PC-9 (cell line): ENCODE measurements around the gene MOK. TPM values are rescaled to one million over a fixed set of nuclear protein-coding genes. Genes with fewer than 3 reads are reported as not detected.

Experiments used
- BruUV-seq: library from RNA; stranded (reverse); fragments of 400-500 nt; replicated peaks from 2 replicates; lab custom pipeline; 2021; lab: Mats Ljungman, UMichigan
- CTCF ChIA-PET: fragments of 300-600 bp; sonication (Branson Sonifier 250); formaldehyde crosslinking; loops from one replicate; lab custom pipeline; 2022; ENCODE audit warnings: antibody characterized with exemption; lab: Charles Lee
- POLR2A ChIA-PET: fragments of 300-600 bp; sonication (Branson Sonifier 250); formaldehyde crosslinking; loops from one replicate; lab custom pipeline; 2022; ENCODE audit warnings: antibody characterized with exemption; ENCODE audit not compliant: unreplicated experiment; lab: Charles Lee
- DNase-seq, 2 experiments: peaks; one replicate each; pipeline versions ENCODE4 v3.0.0 to v3.0.0-alpha.2; 2015 to 2022; ENCODE audit warnings: mixed read lengths in 1 of 2
- H2AFZ ChIP-seq: fragments of 200-600 bp; sonication (generic); 2 replicates; pipeline ENCODE4 v1.8.1; 2017; ENCODE audit warnings: antibody characterized with exemption
- H3F3A ChIP-seq: fragments of 200-600 bp; sonication (generic); 2 replicates; pipeline ENCODE4 v1.8.1; 2017; ENCODE audit warnings: antibody characterized with exemption, mild to moderate bottlenecking, low read depth; ENCODE audit not compliant: insufficient read depth
- H3K27ac ChIP-seq: fragments of 200-600 bp; sonication (generic); 2 replicates; pipeline ENCODE4 v1.6.1; 2016; ENCODE audit warnings: mixed run types
- H3K27me3 ChIP-seq: fragments of 200-600 bp; sonication (generic); 2 replicates; pipeline ENCODE4 v1.6.1; 2016; ENCODE audit warnings: low read depth, mixed run types; ENCODE audit not compliant: insufficient read depth
- H3K36me3 ChIP-seq: fragments of 200-600 bp; sonication (generic); 2 replicates; pipeline ENCODE4 v1.6.1; 2016; ENCODE audit warnings: low read depth, mixed run types
- H3K4me1 ChIP-seq: fragments of 200-600 bp; sonication (generic); replicated peaks from 2 replicates; pipeline ENCODE4 v1.6.1; 2016; ENCODE audit warnings: mixed run types; ENCODE audit not compliant: insufficient read depth
- H3K4me2 ChIP-seq: fragments of 200-600 bp; sonication (generic); 2 replicates; pipeline ENCODE4 v1.6.1; 2017; ENCODE audit warnings: mixed run types
- H3K4me3 ChIP-seq: fragments of 200-600 bp; sonication (generic); 2 replicates; pipeline ENCODE4 v1.6.1; 2016; ENCODE audit warnings: mixed run types
- H3K79me2 ChIP-seq: fragments of 200-600 bp; sonication (generic); 2 replicates; pipeline ENCODE4 v1.6.1; 2017; ENCODE audit warnings: low read depth, mixed run types
- H3K9me2 ChIP-seq: fragments of 200-600 bp; sonication (generic); 2 replicates; pipeline ENCODE4 v1.8.1; 2017; ENCODE audit warnings: mild to moderate bottlenecking; ENCODE audit not compliant: insufficient read depth
- H3K9me3 ChIP-seq: fragments of 200-600 bp; sonication (generic); 2 replicates; pipeline ENCODE4 v1.8.1; 2016; ENCODE audit warnings: low read depth; ENCODE audit not compliant: insufficient read depth
- H4K20me1 ChIP-seq: fragments of 200-600 bp; sonication (generic); 2 replicates; pipeline ENCODE4 v1.8.1; 2017; ENCODE audit not compliant: insufficient read depth
- CTCF ChIP-seq: fragments of 200-600 bp; sonication (generic); conservative IDR thresholded peaks from 2 replicates; pipeline ENCODE4 v1.6.1; 2017; ENCODE audit warnings: mixed run types, antibody characterized with exemption, mild to moderate bottlenecking, moderate library complexity
- EZH2 ChIP-seq: fragments of 200-600 bp; sonication (generic); IDR thresholded peaks from 2 replicates; pipeline ENCODE4 v1.8.0; 2017; ENCODE audit warnings: antibody characterized with exemption, low read depth
- intact Hi-C: fragments of 100-400 bp; cut with micrococcal nuclease; formaldehyde crosslinking; loops from one replicate; pipeline ENCODE4 v1.10.0; 2022; ENCODE audit not compliant: unreplicated experiment
- total RNA-seq: library from RNA; stranded (reverse); gene quantifications from 2 replicates; pipeline ENCODE4 v1.2.3, GENCODE V29; 2021

MOK gene
- total RNA-seq, 1 experiment from 2014 or later: 74.3 TPM

- Histone ChIP-seq H4K20me1 (no peaks in the 10 kb centered on the region), H3K9me3 (peaks cover 6% of the 10 kb centered on the region; the same call in 1 of the 2 replicates), H3K4me1 (peaks cover 78% of the 10 kb centered on the region), H3K36me3 (peaks cover 16% of the 10 kb centered on the region; the same call in 1 of the 2 replicates), H3K4me3 (peak overlapping the region; percentile 2; the same call in 1 of the 2 replicates), H3K9me2 (no peaks in the 10 kb centered on the region), H3K4me2 (peak overlapping the region; percentile 74), H3K27me3 (no peaks in the 10 kb centered on the region), H2AFZ (peak overlapping the region; percentile 3; the same call in 1 of the 2 replicates), H3F3A (peaks cover 62% of the 10 kb centered on the region), H3K79me2 (peaks cover 8% of the 10 kb centered on the region; the same call in 1 of the 2 replicates), H3K27ac (peak overlapping the region; percentile 95)
- no peak for DNase-seq
- CTCF ChIA-PET: interaction anchor here (0.6 kb wide), 1 partner anchor 242 kb away, joined by 5 read pairs; no protein-coding TSS in a partner anchor
- intact Hi-C loops: loop anchor here (2.0 kb wide), 1 partner anchor 16 kb away; no protein-coding TSS in a partner anchor
- no peak for TF ChIP-seq EZH2
- TF ChIP-seq CTCF: 0 out of 2 replicates have a peak, but pooled peaks have one; percentile 18
- POLR2A ChIA-PET: interaction anchor here (0.6 to 0.7 kb wide), 3 partner anchors 24 to 250 kb away, joined by 3 to 8 read pairs (median 5); no protein-coding TSS in a partner anchor
- BruUV-seq: TSS peak; percentile 63
These were observed 25.7 kb downstream of the MOK start for GRCh38 chr14:102279282-102279681.

GRCh38 chr14:102278631-102278935 lies 26.4 kb downstream of the MOK start:
- ChIA-PET CTCF (no interaction called here), POLR2A (interaction anchor here (0.7 kb wide), 1 partner anchor 23 kb away, joined by 3 read pairs; no protein-coding TSS in a partner anchor)
- no peaks in the 10 kb centered on the region for H3K9me2 ChIP-seq
- no TSS peak for BruUV-seq
- peak overlapping the region; percentile 5; the same call in 1 of the 2 replicates for H2AFZ ChIP-seq
- H3K9me3 ChIP-seq: peaks cover 6% of the 10 kb centered on the region; the same call in 1 of the 2 replicates
- peaks cover 16% of the 10 kb centered on the region; the same call in 1 of the 2 replicates for H3K36me3 ChIP-seq
- H4K20me1 ChIP-seq: no peaks in the 10 kb centered on the region
- H3K4me1 ChIP-seq: peaks cover 71% of the 10 kb centered on the region
- H3K4me3 ChIP-seq: peak overlapping the region; percentile 2; the same call in 1 of the 2 replicates
- H3K4me2 ChIP-seq: peak overlapping the region; percentile 74
- H3K27me3 ChIP-seq: no peaks in the 10 kb centered on the region
- H3F3A ChIP-seq: peaks cover 60% of the 10 kb centered on the region
- DNase-seq: no peak
- H3K27ac ChIP-seq: peak overlapping the region; percentile 95
- intact Hi-C loops: loop anchor here (2.0 kb wide), 1 partner anchor 16 kb away; no protein-coding TSS in a partner anchor
- TF ChIP-seq CTCF: no peak
- no peak for TF ChIP-seq EZH2
- peaks cover under 1% of the 10 kb centered on the region; the same call in 1 of the 2 replicates for H3K79me2 ChIP-seq

- H3K27me3 ChIP-seq: no peaks in the 10 kb centered on the region
- ChIA-PET CTCF (no interaction called here), POLR2A (no interaction called here)
- peaks cover 6% of the 10 kb centered on the region; the same call in 1 of the 2 replicates for H3K9me3 ChIP-seq
- intact Hi-C loops: loop anchor here (2.0 kb wide), 1 partner anchor 15 kb away; no protein-coding TSS in a partner anchor
- no peaks in the 10 kb centered on the region for H3K9me2 ChIP-seq
- peaks cover 16% of the 10 kb centered on the region; the same call in 1 of the 2 replicates for H3K36me3 ChIP-seq
- H3K4me1 ChIP-seq: peaks cover 66% of the 10 kb centered on the region
- DNase-seq: no peak
- H4K20me1 ChIP-seq: no peaks in the 10 kb centered on the region
- peak overlapping the region; percentile 74 for H3K4me2 ChIP-seq
- no peak for TF ChIP-seq CTCF
- H3K4me3 ChIP-seq: no peak overlapping the region
- no peaks in the 10 kb centered on the region for H3K79me2 ChIP-seq
- BruUV-seq: no TSS peak
- H2AFZ ChIP-seq: no peak overlapping the region
- peak overlapping the region; percentile 95 for H3K27ac ChIP-seq
- H3F3A ChIP-seq: peaks cover 60% of the 10 kb centered on the region
These were observed 26.9 kb downstream of the MOK start for GRCh38 chr14:102277874-102278630.
